Activated naive CD4-positive, alpha-beta T cell treated with anti-CD3 and anti-CD28 coated beads for 36 hours (primary cell): ENCODE data around the gene C3orf18. TPM values are rescaled to one million over a fixed set of nuclear protein-coding genes. Genes with fewer than 3 reads are reported as not detected.

Experiments used
- CTCF ChIA-PET: fragments of 350-600 bp; sonication (Branson Sonifier 250); formaldehyde crosslinking; loops from one replicate; lab custom pipeline; 2021; ENCODE audit warnings: antibody characterized with exemption; lab: Charles Lee
- DNase-seq: peaks from one replicate; pipeline ENCODE4 v3.0.0-alpha.2; 2020
- H3K27ac Mint-ChIP-seq: one replicate; pipeline ENCODE4 v1.8.0; 2021; ENCODE audit warnings: mild to moderate bottlenecking, mixed read lengths
- H3K27me3 Mint-ChIP-seq: one replicate; pipeline ENCODE4 v1.8.0; 2021; ENCODE audit warnings: low read depth, mixed read lengths
- H3K36me3 Mint-ChIP-seq: one replicate; pipeline ENCODE4 v1.8.0; 2021; ENCODE audit warnings: low read depth, mixed read lengths
- H3K4me1 Mint-ChIP-seq: one replicate; pipeline ENCODE4 v1.8.0; 2021; ENCODE audit warnings: low read depth, mixed read lengths
- H3K4me3 Mint-ChIP-seq: one replicate; pipeline ENCODE4 v1.8.0; 2021; ENCODE audit warnings: mild to moderate bottlenecking, moderate library complexity, mixed read lengths
- H3K9me3 Mint-ChIP-seq: one replicate; pipeline ENCODE4 v1.8.0; 2021; ENCODE audit warnings: mixed read lengths
- intact Hi-C: fragments of 100-400 bp; cut with micrococcal nuclease; formaldehyde crosslinking; loops from one replicate; pipeline ENCODE4 v1.15.1; 2023
- total RNA-seq, 2 experiments: library from RNA; stranded (reverse); gene quantifications; one replicate each; pipeline ENCODE4 v1.2.3, GENCODE V29; 2021

The C3orf18 gene
- total RNA-seq, 2 experiments from 2014 or later: 3.1 to 3.8 TPM

DNA sequence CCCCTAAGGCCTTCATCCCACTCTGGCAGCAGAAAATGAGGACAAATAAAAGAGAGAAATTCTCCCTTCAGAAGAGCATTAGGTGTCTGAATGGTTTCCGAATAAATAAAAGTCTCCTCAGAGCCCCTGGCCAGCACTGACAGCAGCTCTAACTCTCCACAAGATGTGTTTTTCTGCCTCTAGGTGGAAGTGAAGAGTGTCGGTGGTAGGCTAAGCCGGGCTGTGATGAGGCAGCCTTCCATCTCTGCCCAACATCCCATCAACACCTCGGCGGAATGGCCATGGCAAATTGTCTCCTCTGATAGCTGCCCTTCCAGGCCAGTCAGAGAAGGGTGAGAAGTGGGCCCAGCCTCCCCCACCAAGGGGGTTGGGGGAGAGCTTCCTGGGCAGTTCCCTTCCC is 57.8 kb downstream of the C3orf18 start:
- H3K4me1 Mint-ChIP-seq: no peaks in the 10 kb centered on the region
- H3K9me3 Mint-ChIP-seq: no peaks in the 10 kb centered on the region
- no peaks in the 10 kb centered on the region for H3K36me3 Mint-ChIP-seq
- CTCF ChIA-PET: interaction anchor here (1.2 kb wide), 1 partner anchor 32 kb away, joined by 3 read pairs; no protein-coding TSS in a partner anchor
- no peak for DNase-seq
- H3K27me3 Mint-ChIP-seq: no peaks in the 10 kb centered on the region
- no peak overlapping the region for H3K27ac Mint-ChIP-seq
- intact Hi-C loops: no loop called here
- H3K4me3 Mint-ChIP-seq: no peak overlapping the region

DNA sequence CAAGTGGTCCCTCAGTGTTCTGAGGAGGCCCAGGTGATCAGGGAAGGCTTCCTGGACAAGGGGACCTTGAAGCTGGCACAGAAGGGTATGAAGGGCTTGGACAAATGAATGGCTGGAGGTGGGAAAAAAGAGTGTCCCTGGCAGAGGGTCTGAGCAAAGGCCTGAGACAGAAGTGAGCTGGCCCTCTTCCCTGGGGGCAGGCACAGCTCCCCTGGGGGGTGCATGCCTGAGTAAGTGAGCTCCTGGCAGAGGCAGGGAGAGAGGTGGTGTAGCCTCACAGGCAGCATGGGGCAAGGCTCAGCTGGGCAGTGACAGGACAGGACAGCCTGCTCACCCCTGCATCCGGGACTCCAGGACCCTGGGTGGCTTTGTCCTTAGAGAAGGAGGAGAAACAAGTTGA is 58.7 kb downstream of the C3orf18 start:
- CTCF ChIA-PET: interaction anchor here (1.2 kb wide), 1 partner anchor 33 kb away, joined by 3 read pairs; no protein-coding TSS in a partner anchor
- intact Hi-C loops: no loop called here
- no peaks in the 10 kb centered on the region for H3K27me3 Mint-ChIP-seq
- no peak overlapping the region for H3K27ac Mint-ChIP-seq
- H3K4me1 Mint-ChIP-seq: no peaks in the 10 kb centered on the region
- H3K9me3 Mint-ChIP-seq: no peaks in the 10 kb centered on the region
- no peak for DNase-seq
- no peak overlapping the region for H3K4me3 Mint-ChIP-seq
- no peaks in the 10 kb centered on the region for H3K36me3 Mint-ChIP-seq

Other genes starting within 250 kb of the C3orf18 start
- gene HYAL2, start 245.0 kb downstream of the C3orf18 start, total RNA-seq: 1 to 10 TPM; 1.5 to 2.1 TPM
- gene TUSC2, start 239.5 kb downstream of the C3orf18 start, total RNA-seq: 10 to 100 TPM; 14.1 to 14.4 TPM
- 10 to 100 TPM; 37.5 to 38.5 TPM for gene RASSF1, start 226.9 kb downstream of the C3orf18 start, total RNA-seq
- gene ZMYND10, start 222.0 kb downstream of the C3orf18 start, total RNA-seq: under 1 TPM; 0.54 to 0.57 TPM
- 10 to 100 TPM; 27.7 to 31.3 TPM for gene NPRL2, start 217.0 kb downstream of the C3orf18 start, total RNA-seq
- 10 to 100 TPM; 11.0 to 11.3 TPM for gene CYB561D2, start 216.9 kb downstream of the C3orf18 start, total RNA-seq
- gene TMEM115, start 208.2 kb downstream of the C3orf18 start, total RNA-seq: 10 to 100 TPM; 10.6 to 11.1 TPM
- gene CACNA2D2, start 64.1 kb downstream of the C3orf18 start, total RNA-seq: under 1 TPM; 0.89 to 0.95 TPM
- 10 to 100 TPM; 27.0 to 30.4 TPM for gene HEMK1, start 1.8 kb upstream of the C3orf18 start, total RNA-seq
- 100 to 1,000 TPM; 136 to 138 TPM for gene CISH, start 44.0 kb upstream of the C3orf18 start, total RNA-seq
- 100 to 1,000 TPM; 105 to 106 TPM for gene MAPKAPK3, start 49.4 kb upstream of the C3orf18 start, total RNA-seq
- 1 to 10 TPM; 1.6 to 1.7 TPM for gene DOCK3, start 107.2 kb upstream of the C3orf18 start, total RNA-seq